Measurements from ENCODE around the gene DGKE.
A peak's percentile ranks its signal among the peaks of the same experiment; 100 is the strongest.

Gene DGKE

DNA sequence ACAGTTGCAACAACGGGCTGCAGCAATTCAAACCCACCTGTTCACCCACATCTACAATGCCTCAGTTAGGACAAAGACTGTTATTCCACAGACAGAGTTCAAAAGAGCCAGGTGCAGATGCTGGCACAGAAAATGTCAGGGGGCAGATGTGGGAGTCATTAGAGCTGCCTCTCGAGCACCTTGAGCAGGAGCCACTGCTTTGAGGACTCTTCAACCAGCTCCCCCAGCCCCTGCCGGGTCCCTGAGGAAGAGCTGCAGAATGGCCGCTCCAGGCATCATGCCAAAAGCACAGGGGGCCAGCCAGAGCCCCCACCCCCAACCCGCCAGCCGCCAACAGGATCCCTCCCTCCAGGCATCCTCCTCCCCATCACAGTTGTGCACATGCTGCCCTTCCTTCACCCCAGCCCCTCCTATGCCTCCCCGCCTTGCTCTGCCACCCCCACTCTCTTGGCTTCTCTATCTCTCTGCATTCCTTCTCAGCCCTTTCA is 21.0 kb upstream of the DGKE start:
- DNase-seq: no peak

DNA sequence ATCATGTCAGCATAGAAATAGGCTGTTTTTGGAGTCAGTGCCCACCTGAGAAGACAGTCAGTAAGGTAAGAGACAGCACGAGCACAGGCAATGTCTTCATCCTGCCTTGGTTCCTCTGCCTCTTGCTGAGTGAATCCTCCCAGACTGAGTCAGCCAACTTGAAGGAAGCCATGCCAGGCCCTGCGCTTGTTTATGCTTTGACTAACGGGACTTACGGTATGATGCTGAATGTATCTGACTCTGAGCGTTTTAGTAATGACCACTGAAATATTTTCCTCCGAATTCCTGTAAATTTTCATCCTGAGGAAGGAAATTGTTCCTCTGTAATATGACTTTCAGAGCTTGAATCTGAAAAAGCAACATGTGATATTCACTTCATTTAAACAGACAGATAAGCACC is 18.2 kb upstream of the DGKE start:
- no peak for DNase-seq

- DNase-seq: no peak
These were observed 16.9 kb upstream of the DGKE start for GRCh38 chr17:56817066-56817465.

DNA sequence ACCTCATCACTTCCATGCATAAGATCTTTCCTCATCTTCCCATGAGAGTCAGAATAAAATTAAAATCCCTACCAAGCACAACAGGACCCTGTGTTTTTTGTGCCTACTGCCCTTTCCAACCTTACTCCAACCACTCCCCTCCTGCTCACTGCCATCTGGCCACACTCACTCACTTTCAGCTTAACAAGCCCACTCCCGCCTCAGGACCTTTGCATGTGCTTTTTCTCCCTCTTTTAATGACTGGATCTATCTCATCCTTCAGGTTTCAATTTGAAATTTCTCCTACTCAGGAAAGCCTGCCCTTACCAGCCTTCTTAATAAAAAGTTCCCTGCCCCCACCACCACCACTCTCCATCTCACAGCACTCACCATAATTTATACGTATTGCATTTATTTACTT is 14.9 kb upstream of the DGKE start:
- DNase-seq: no peak

- peak in 25 of 56 donors; percentile 1 to 62 (median 11) for DNase-seq
These were observed 14.4 kb upstream of the DGKE start for GRCh38 chr17:56819431-56820145.

DNA sequence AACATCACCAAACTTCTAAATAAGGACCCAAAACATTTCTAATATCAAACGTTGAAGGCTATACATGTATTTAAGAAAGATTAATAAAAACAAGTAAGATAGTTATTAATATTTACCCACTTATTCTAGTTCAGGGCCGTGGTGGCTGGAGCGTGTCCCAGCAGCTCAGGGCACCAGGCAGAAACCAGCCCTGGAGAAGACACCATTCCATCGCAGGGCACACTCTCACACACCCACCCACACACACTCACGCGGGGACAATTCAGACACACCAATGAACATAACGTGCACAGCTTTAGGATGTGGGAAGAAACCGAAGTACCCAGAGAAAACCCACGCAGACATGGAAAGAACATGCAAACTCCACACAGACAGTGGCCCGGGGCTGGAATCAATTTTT is 13.7 kb upstream of the DGKE start:
- DNase-seq: no peak

DNA sequence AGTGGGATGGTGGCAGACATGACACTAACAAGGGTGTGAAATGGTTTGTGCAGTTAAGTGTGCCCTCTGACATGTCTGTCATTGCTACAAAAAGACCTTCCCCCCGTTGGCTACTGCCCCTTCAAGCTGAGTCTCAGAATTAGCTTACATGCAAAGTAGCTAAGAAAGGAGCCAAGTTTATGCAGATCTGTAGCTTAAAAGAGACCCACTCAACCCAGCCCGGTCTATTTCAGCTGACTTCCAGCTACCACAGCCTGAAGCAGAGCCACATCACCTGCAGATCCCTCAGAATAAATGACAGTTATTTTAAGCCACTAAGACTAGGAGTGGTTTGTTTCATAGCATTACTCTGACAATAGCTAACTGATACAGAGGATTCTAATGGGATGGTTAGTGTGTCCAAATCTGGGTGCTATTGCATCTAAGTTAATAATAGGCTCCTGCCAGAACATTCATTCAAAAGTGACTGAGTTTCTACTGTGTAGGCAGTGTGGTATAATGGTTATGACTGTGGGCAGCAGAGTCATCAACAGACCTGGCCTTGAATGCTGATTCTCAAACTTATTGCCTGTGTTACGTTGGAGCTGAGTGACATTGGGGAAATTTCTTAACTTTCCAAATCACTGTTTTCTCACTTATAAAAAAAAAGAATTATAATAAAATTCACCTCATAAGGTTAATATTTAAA is 12.0 kb upstream of the DGKE start:
- no peak for DNase-seq

DNA sequence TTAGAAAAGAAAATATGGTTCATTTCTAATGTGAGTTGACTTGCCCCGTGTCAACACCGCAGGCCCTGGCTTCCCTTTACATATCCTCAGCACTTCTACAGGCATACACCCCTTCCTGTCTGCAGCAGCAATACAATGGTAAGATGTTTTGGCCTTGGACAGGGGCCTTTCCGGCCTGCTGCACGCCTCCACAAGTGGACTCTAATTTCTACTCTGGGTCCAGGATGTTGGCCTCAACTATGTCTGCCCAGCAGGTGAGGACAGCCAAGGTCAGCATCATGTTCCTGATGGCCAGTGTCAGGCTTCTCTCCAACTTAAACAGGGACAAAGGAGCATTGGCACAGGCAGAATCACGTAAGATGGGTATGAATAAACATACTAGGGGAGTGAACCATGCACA is 11.2 kb upstream of the DGKE start:
- no peak for DNase-seq

DNA sequence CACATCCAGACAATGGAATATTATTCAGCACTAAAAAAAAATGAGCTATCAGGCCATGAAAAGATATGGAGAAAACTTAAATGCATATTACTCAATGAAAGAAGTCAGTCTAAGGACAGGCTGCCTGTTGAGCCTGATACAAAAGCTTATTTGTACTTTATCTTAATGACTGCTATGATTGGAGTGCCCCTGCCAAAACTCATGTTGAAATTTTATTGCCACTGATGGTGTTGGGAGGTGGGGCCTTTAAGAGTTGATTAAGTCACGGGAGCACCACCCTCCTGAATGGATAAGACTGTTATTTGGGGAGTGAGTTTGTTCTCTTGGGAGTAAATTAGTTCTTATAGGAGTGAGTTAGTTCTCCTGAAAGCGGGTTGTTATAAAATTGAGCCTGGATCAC is 10.1 kb upstream of the DGKE start:
- DNase-seq: no peak

DNA sequence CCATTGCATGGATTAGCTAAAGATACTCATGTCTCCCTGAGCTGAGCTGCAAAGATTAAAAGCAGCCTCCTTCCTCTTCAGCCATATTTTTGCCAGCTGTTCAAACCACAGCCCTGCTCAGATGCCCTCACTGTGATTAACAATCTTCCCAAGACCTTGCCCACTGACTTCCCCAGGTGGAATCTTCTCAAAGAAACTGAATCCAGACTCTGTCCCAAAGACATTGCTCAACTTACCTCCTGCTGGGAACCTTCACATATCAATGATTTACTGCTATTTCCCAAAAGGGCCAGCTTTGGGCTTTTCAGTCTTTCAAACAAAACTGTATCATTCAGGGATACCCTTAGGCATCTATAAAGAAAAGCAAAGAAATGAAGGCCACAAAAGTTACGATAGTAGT is 9.4 kb upstream of the DGKE start:
- DNase-seq: no peak

DNA sequence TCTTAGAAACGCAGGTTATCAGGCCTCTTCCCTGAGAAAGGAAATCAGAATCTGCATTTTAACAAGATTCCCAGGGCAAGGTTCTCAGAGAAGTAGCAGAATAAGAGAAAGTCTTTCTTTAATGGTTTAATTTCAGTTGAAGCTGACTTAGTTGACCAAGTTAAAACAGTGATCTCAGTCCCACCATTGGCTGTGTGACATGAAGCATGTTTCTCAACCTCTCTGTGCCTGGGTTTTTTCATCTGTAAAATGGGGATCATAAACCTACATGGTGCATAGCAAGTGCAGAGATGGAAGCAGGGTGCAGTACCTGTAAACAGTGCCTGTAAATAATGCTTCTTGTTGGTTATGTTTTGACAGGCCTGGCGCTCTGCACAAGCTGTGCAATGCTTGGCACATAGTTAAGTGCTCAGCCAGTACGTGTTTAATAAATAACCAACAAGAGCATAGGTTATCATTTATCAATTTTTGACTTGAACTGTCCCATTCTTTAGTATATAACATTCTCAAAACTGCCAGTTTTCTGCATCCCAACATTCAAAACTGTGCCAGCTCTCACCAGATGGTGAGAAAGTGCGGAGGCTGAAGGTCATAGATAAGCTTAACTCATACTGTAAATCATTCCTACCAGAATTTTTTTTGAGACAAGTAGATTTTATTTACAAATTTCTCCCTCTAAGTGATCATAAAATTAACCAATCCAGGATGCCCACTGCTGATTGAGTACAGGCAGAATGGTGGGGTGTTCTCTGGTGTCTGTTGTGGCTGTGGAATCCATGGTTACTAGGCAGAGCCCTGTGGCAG is 7.1 kb upstream of the DGKE start:
- DNase-seq: peak in 4 of 56 donors; percentile 6 to 33 (median 14)

GRCh38 chr17:56830726-56831368 is 3.1 kb upstream of the DGKE start:
- peak in 2 of 56 donors; percentile 7 to 30 for DNase-seq

GRCh38 chr17:56831369-56832095 is 2.4 kb upstream of the DGKE start:
- DNase-seq: no peak

DNA sequence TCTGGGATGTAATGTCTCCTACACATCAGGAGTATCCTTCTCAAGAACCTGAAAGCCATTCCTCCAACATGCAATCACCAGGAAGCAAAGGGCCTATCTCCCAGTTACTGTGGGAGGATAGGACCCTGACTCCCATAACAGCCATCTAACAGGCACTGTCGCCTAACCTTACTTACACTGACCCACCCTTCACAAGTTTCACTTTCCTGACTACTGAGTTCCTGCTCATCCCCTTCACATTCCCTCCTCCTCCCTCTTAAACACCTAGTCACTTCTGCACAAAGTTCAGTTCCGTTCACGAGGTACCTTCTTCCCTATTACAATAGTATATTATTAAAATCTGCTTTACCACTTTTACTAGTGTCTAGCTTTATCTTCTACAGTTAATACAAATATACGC is 1.5 kb upstream of the DGKE start:
- DNase-seq: no peak

DNA sequence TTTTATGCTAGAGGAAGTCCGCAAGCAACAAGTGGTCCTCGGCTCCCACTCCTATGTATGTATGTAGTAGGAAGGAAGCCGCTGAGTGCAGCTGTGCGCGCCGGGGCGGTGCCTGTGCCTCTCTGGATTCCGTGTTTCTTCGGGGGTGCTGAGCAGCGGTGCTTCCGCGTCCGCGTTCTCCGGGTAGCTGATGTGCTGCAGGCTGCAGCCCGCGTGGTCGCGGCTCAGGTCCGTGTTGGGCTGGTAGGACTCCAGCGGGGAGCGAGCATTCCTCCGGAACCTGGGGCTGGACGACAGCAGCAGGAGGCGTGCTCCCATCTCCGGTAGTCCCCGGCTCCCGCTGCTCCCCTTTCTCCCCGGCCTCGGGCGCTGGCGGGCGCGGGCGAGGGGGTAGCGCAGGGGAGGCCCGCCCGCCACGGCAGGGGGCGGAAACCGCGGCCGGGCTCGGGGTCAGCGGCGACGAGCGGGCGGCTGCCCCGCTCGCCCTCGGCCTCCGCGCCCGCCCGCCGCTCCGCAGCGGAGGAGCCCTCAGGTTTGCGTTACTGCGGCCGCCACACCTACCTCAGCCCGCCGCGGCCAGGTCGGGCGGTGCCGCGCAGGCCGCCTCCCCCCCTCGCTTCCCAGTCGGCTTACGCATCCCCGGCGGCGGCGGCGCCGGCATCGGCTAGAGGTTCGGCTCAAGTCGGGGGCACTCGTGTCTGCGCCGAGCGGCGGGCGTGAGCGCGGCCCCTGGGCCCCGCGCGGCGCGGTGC is 718 bp upstream of the DGKE start:
- DNase-seq: peak in 34 of 56 donors; percentile 10 to 54 (median 30)

GRCh38 chr17:56834380-56835263 is 671 bp downstream of the DGKE start:
- peak in 30 of 56 donors; percentile 2 to 66 (median 40) for DNase-seq

- DNase-seq: no peak
These were observed 1.3 kb downstream of the DGKE start for GRCh38 chr17:56835264-56835585.

DNA sequence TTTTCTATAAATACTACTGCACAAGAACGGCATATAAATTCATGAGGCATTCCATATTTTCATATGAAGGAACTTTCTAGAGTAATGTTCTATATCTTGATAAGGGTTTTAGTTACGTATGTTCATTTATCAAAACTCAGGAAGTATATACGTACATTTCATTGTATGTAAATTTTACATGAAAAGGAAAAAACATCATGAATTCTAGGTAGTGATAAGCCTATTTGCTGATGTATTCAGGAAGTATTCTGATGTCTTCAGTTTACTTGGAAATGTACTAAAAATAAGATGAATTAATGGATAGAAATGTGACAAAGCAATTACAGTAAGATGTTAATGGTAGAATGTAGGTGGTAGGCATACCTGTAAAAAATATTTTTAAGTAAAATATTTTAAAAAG is 4.7 kb downstream of the DGKE start:
- DNase-seq: no peak

GRCh38 chr17:56842577-56842976 is 8.6 kb downstream of the DGKE start:
- no peak for DNase-seq
